Activated T-cell treated with anti-CD3 and anti-CD28 coated beads for 48 hours (primary cell): ENCODE measurements around the gene UNC5CL.
"Not testable (repeated sequence)": the region's sequence is repeated elsewhere in the genome, so short reads cannot be mapped to it uniquely, and the experiment has no call there.

ENCODE experiments used
- DNase-seq: peaks from one replicate; pipeline ENCODE4 v3.0.0-alpha.2; 2020; ENCODE audit warnings: low read depth

The UNC5CL gene

GRCh38 chr6:41040101-41040939, 1.3 kb upstream of the UNC5CL start:
- no peak for DNase-seq

GRCh38 chr6:41038205-41038604, 816 bp downstream of the UNC5CL start:
- no peak for DNase-seq

- DNase-seq: no peak
These were observed 1.7 kb downstream of the UNC5CL start for GRCh38 chr6:41037107-41037900.

DNA sequence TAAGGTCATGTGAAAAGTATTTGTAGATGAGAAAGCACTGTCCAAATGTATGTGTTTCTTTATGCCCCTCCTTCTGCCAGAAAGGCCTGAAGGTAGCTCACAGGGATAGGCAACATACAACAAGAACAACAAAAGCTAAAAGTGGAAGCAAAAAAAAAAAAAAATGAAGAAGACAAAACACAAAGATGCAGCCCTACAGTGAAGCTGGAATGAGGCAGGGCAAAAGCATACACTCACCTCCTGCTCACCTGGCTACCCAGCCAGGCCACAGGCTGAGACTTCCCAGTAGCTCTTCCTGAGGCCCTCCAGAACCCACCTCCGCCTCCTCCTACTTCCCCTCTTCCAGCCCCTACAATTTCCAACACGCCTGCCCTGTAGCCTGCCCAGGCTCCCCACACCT, 2.4 kb downstream of the UNC5CL start:
- no peak for DNase-seq

DNA sequence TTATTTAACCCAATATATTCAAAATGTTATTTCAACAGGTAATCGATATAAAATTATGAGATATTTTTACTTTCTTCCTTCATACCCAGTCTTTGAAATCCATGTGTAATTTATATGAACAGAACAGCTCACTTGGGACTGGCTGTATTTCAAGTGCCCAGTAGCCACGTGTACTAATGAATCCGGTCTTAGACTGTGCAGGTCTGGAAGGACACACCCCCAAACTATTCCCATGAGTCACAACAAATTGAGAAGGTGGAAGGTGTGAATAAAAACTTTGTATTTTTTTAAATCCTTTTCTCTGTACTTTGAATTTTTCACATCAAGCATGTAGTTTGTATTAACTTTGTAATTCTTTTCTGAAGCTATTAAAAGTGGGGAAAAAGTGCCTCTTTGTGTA, 2.8 kb downstream of the UNC5CL start:
- DNase-seq: no peak

DNA sequence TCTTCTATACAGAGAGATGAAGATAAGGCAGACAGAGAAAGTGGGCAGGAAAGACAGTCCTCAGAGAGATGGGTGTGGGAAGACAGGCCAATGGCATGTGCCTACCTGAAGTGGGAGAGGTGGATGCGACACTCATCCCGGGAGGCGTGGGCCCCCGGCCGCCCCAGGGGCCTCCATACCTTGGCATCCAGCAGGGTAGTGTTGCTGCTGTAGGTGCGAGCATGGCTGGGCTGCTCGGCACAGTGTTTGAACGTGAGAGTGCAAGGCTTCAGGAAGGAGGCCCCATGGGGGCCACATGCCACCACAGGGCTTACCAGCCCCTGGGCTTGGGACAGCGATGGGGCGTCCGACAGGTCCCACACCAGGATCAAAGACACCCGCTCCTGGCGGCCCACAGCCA, 5.2 kb downstream of the UNC5CL start:
- DNase-seq: no peak

DNA sequence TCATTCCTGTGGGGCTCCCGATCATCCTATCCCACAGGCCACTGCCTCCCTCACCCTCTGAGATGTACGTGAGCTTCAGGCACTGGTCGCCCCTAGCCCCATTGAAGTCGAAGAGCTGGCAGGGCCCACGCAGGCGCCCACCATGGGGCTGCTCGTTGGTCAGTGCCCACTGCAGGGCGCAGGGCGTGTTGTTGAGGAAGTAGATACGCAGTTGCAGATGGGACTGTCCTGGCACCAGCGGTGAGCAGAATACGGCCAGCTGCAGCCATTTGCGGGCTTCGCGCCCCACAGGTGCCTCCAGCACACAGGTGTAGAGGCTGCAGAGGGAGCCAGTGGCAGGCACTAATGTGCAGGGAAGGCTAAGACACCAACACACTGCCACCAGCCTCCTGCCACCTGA, 6.2 kb downstream of the UNC5CL start:
- DNase-seq: no peak

DNA sequence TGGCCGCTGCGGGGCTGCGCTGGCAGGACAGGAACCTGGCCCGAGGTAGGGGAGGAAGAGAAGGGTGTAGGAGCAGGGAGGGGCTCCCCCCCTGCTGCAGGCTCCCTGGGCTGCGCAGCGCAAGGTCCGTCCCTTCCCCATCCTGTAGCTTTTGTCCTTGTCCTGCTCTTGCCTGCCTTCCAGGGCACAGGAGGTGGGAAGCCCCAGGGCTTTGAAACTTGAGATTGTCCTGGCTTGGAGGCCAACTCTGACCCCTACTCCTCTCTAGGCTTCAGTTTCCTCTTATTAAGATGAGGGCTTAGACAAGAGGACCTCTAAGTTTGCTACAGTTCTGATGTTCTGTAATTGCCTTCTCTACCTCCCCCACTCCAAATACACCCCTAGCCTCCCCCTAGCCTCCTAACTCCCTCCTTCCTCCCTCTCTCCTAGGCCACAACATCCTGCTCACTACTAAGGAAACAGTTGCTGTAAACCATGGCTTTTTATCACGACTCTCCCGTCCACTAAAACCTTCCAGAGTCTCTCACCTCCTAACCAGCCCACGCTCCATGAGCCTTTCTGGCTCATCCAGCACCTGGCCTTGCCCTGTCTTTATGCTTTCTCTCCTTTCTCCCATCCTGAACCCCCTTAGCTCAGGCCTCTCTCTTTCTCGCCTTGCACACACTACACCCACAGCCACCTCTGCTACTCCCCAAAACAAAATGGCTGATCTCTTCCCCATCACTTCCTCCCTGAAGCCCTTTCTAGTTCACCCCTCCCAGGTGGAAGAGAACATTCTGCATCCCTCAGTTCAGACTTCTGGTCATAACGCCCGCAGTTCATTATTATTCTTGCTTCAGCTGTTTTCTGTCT, 10.2 kb downstream of the UNC5CL start:
- no peak for DNase-seq

DNA sequence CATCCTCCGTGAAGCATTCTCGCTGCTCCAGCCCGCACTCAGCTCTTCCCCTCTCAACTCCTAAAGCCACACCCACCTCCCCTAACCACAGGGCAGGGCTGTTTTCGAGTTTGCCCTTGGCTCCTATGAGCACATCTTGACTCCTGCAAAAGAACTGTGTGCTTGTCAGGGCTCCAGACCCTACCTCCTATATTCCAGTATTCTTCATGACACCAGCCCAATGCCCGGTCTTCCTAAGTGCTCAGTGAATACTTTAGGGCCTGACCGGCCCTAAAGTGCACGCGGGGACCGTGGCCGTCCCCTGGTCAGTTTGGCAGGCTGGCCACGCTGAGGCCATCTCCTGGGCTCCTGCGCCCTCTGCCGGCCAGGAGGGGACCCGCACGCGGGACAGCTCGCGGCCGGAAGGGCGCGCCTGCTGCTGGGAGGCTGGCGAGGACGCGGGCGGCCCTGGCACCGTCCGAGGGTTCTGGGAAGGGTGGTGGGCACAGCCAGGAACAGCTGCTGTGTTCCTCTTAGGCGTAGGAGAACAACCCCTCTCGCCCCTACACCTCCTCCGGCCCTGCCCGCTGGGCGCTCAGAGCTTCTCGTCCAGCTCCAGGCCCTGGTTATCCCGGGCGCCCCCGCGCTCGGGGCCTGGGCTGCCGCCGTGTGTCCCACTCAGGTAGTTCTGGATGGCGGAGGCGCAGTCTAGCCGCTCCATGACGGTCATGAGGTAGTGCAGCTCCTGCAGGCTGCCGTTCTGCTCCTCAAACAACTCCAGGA, 11.0 kb downstream of the UNC5CL start:
- DNase-seq: peak; percentile 77

- DNase-seq: no peak
These were observed 11.8 kb downstream of the UNC5CL start for GRCh38 chr6:41027241-41027640.

- no peak for DNase-seq
These were observed 13.0 kb downstream of the UNC5CL start for GRCh38 chr6:41025966-41026530.

- no peak for DNase-seq
These were observed 15.9 kb downstream of the UNC5CL start for GRCh38 chr6:41023114-41023513.

- DNase-seq: no peak
These were observed 16.7 kb downstream of the UNC5CL start for GRCh38 chr6:41022294-41022693.

DNA sequence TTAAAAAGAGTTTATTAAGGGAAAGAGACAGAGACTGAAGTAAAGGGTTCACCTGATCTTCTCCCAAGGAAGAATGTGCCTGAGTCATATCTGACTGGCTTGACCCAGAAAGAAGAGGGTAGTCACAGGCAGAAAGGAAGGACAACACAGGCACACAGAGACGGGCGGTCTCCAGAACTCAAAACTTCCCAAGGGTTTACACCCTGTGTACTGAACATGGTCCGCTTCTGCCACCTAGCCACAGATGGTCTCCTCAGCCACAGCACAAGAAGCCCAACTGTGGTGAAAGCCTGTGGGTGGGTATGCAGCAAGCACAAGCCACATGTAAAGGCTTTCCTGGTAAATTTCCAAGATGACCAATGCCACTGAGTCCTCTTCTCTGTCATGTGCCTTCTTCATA, 17.2 kb downstream of the UNC5CL start:
- DNase-seq: no peak

DNA sequence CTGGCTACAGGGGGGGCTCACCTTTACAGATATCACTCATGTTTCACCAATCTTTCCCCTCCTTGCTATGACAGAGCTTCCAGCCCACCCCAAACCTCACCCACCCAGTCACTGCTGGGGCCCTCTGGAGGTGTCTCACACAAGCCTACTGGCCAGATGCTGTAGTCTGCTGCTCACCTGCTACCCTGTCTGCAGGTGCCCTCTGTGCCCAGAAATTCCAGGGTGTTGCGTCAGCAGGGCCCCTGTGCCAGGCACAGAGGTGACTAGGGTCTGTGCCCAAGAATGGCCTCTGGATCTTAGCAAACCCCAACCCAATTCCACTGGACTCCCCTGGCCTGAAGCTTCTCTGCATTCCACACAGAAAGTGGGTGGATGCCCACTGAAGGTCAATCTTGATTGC, 21.4 kb downstream of the UNC5CL start:
- no peak for DNase-seq

DNA sequence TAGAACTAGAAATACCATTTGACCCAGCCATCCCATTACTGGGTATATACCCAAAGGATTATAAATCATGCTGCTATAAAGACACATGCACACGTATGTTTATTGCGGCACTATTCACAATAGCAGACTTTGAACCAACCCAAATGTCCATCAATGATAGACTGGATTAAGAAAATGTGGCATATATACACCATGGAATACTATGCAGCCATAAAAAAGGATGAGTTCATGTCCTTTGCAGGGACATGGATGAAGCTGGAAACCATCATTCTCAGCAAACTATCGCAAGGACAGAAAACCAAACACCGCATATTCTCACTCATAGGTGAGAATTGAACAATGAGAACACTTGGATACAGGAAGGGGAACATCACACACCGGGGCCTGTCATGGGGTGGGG, 23.2 kb downstream of the UNC5CL start:
- DNase-seq: not testable (repeated sequence)

- DNase-seq: no peak
These were observed 24.2 kb downstream of the UNC5CL start for GRCh38 chr6:41014780-41015179.

- DNase-seq: no peak
These were observed 25.4 kb downstream of the UNC5CL start for GRCh38 chr6:41013466-41014153.

DNA sequence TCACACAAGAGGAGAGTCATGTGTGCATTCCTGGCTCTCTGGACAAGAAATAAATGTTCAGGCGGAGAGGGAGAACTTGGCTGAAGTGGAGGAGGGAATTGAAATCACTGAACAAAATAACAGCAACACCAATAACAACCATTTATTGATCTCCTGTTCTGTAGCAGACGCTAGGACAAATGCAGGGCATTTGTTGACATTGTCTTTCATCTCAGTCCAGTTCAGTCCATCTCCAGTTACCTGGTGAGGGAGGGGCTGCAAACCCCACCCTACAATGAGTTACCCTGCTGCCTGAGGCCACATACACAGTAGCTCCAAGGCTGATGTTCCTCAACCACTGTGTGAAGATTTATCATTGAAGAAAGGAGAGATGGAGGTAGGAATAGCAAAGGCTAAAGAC, 27.3 kb downstream of the UNC5CL start:
- DNase-seq: no peak

- no peak for DNase-seq
These were observed 29.4 kb downstream of the UNC5CL start for GRCh38 chr6:41009669-41010068.

GRCh38 chr6:41008011-41008410, 31.0 kb downstream of the UNC5CL start:
- no peak for DNase-seq
